ENCODE measurements around the gene APOD.
"Not testable (repeated sequence)": the region's sequence is repeated elsewhere in the genome, so short reads cannot be mapped to it uniquely, and the experiment has no call there.

GRCh38 chr3:195632046-195632445 is 48.3 kb upstream of the APOD start:
- not testable (repeated sequence) for TF ChIP-seq CTCF, POLR2A (IDR thresholded peaks at IDR 0.05)
